Stimulated activated CD4-positive, alpha-beta T cell treated with anti-CD3 and anti-CD28 coated beads, Interleukin-4, amount 100 ng/mL, for 1 hour (primary cell): Measurements from ENCODE around the gene VPS26B.
A peak's percentile ranks its signal among the peaks of the same experiment; 100 is the strongest.
"Not testable (repeated sequence)": the region's sequence is repeated elsewhere in the genome, so short reads cannot be mapped to it uniquely, and the experiment has no call there.

Source experiments
- DNase-seq: peaks from one replicate; pipeline ENCODE4 v3.0.0-alpha.2; 2020

Gene VPS26B

DNA sequence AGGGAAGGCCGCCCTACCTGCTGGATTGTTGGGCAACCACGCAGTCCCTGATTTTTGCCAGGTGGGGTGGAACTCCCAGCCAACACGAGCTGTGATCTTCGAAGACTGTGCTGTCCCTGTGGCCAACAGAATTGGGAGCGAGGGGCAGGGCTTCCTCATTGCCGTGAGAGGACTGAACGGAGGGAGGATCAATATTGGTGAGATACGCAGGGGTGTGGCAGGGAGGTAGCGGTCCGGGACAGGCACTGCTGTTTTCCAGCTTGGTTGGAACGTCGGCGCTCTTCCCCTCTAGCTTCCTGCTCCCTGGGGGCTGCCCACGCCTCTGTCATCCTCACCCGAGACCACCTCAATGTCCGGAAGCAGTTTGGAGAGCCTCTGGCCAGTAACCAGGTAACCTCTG lies 36.5 kb downstream of the VPS26B start:
- DNase-seq: no peak

DNA sequence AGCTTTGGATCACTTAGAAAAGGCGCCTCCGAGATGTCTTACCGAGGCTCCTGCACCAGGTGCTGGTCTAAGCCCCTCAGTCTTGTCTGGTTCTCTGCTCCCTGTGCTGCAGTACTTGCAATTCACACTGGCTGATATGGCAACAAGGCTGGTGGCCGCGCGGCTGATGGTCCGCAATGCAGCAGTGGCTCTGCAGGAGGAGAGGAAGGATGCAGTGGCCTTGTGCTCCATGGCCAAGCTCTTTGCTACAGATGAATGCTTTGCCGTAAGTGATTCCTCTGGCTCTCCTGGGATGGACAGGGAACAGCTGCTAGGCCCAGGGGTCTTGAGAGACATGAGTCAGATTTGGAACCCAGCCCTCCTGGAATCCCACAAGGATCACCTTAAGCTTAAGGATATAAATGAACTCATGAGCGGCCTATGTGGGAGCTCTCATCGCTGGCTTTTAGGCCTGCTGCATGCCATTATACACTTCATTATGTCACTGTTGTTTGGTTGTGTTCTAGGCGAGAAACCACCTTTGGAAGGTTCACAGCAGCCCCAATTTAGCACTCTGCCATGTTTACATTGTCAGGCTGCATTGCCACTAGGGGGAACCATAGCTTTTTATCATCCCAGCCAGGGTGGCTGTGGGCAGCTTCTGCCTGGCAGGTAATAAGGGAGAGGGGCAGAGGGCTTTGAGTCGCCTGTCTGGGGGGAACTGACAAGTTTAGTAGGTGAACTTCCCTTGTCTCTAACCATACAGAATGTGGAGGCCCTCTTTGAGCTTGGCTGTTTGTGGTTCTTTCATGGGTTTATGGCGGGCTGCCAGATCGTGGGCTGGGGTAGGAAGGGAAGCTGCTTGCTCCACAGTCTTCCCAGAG lies 37.4 kb downstream of the VPS26B start:
- peak; percentile 29 for DNase-seq

DNA sequence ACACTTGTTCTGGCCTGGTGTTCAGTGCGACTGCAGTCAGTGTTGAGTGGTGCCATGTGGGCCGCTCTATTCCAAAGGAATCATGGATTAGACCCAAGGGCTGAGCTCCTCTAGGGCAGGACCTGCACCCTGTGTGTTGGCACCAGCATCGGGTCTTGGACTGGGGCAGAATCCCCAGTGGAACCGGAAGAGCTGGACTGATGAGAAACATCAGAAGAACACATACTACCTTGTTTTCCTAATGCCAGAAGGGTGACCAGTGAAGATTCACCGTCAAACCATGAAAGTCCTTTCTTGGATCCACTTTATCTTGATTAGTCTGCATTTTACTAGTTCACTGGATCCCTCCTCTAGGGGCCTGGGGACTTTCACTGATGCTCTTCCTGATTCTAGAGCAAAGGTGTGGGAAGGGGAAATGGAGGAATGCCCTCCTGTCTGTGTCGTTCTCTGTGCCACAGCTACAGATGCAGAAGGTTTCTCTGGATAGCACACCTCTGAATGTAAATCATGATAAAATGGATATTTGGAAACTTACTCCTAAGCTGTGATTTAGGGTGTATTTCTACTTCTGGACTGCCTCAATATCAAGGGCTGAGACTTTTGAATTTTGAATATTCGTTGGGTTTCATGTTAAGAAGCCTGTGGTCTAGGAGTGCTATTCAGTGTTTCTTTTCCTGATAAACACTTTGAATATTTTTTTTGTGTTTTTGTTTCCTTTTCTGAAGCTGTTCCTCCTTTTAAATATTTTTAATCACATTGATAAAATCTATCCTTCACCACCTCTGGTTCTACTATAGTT lies 40.7 kb downstream of the VPS26B start:
- no peak for DNase-seq

DNA sequence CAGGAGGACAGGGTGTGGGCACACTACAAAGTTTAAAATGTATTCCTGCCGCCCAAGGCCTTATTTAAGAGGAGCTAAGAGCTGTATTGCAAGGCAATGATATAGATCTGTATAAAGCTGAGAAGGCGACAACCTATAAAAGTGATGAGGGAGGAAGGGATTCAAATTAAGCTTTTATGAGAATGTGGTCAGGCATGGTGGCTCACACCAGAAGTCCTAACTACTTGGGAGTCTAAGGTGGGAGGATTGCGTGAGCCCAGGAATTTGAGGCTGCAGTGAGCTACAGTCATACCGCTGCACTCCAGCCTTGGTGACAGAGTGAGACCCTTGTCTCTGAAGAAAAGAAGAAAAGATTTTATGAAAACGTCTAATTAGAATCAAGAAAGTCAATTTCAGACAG lies 42.0 kb downstream of the VPS26B start:
- DNase-seq: no peak

DNA sequence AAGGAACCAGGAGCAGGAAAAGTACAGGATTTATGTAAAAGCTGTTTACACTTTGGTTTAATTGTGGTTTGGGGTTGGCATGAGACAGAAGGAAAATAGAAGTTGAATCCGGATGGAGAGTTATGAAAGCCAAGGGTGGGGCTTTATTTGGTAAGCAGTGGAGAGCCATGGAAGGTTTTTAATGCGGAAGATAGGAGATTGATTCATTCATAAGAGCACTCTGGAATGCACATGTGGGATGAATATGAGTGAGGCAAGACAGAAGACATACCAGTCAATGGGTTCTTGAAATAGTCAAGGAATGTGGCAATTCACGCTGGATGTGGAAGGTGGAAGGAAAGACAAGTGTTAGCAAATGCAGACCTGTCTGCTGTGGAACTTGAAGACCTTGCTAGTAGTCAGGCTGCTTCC lies 42.4 kb downstream of the VPS26B start:
- DNase-seq: no peak

DNA sequence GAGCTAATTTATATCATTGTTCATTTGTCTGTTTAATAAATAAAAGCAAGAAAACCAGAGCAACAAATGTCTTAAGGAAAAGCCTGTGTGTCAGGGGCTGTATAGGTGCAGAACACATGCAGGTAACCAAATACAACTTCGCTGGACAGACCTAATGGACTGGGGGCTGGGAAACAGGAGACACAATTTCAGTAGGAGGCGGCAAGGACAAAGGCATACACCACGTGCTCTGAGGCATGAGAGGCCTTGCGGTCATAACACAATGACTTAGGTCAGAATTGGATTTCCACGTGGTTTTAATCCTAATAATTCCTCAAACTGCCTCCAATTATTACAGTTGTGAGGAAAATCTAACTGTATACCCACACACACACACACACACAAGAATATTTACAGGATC lies 43.0 kb downstream of the VPS26B start:
- no peak for DNase-seq

DNA sequence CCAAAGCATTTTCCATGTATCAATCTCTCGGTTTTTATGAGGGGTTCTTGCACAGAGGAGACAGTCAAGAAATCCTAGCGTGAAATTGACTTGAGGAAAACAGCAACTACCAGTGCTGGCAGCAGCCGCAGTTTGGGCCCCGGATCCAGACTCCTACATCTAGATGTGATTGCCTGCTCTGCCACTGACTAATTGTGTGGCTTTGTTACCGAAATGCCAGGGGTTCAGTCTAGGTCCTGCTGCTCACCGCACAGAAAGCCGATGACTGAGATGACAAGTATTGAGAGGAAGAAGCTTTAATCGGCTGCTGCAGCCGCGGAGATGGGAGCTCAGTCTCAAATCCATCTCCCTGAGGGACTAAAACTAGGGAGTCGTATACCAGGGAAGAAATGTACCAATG lies 43.5 kb downstream of the VPS26B start:
- no peak for DNase-seq

DNA sequence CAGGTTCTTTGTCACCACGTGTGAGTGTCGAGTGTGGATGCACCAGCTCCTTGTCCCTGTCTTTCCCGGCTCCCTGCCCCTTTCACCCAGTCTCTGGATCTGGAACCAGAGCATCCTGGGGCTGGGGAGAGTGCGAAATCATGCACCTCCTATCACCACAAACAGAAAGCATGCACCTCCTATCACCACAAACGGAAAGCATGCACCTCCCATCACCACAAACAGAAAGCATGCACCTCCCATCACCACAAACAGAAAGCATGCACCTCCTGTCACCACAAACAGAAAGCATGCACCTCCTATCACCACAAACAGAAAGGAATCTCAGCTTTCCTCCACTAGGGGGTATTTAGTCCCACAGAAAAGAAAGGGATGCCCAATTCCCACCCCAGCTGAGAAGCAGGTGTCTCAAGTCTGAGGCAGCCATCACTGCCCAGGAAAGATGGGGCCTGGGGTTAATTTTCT lies 45.8 kb downstream of the VPS26B start:
- DNase-seq: no peak

DNA sequence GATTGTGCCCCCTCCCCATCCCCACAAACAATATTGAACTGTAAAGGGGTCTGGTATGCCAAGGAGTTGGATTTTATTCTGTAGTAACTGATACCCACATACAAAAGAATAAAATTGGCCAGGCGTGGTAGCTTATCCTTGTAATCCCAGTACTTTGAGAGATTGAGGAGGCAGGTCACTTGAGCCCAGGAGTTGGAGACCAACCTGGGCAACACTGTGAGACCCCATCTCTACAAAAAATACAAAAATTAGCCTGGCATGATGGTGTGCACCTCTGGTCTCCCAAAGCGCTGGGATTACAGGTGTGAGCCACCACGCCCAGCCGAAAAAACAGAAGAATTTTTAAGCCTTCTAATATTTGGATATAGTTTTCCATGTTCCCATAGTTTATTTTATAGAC lies 47.5 kb downstream of the VPS26B start:
- DNase-seq: no peak

DNA sequence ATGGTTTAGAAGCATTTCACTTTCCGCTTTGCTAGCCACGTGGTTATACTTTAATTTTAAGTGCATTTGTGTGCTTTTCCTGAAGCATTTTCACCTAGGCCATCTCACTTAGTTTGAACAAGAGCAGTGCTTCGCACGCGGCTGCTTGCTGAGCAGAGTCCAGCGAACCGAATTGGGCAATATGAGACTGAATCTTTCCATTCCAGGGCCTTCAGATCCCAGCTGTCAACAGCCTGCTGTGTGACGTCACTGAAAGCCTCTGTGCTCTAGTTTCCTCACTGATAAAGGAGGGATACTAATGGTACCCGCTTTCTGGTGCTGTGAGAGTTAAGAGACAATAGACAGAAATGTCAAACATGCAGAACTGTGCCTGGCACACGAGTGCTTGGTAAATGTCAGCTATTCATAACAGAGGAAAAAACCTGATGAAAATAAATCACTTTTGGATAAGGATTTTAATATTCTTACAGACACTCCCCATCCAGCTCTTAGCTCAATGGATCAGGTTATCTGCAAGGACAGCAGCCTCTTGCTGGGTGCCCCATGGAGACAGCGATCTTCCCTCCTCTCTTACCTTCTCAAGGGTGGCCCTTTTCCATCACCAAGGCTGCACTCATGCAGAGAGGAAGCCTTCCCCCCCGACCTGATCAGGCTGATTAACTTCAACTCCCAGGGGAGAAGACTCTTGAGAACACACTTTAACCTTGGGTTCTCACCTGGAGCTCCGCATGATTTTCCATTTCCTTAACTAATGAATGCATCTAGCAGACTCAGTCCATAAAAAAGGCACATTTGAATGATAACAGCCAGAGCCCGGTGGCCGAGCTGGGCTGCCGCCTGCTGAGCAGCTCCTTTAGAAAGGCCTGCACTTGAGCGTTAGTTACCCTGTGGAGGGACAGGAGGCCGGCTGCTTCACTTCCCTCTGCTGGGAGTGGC lies 48.2 kb downstream of the VPS26B start:
- no peak for DNase-seq

DNA sequence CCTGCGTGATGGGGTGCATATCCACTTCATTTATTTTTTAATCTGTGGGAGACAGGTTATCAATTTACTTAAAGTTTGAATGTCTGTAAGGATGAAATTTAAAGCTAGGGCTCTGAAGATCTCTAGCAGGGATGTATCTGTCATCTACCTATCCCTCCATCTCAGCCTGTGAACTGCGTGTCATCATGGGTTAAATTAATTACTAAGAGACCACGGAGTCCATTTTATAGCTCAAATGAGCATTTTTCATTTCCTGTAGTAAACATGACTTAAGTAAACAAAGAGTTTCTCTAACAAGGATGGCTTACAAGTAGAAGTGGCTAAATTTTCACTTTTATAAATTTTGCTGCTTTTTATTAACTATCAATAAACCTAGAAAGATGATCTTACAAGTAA lies 48.8 kb downstream of the VPS26B start:
- no peak for DNase-seq

DNA sequence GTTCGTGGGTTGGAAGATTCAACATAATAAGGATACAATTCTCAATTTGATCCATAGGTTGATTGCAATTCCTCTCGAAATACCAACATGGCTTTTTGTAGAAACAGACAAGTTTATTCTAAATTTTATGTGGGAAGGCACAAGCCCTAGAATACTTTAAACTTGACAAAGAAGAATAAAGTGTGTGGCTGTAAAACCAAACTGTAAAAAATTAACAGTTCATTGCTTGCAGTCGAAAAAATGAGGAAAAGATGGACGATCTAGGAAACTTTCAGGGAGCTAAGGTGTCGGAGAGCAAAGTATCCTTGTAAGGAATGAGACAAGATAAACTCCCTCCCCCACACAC lies 50.7 kb downstream of the VPS26B start:
- DNase-seq: no peak

DNA sequence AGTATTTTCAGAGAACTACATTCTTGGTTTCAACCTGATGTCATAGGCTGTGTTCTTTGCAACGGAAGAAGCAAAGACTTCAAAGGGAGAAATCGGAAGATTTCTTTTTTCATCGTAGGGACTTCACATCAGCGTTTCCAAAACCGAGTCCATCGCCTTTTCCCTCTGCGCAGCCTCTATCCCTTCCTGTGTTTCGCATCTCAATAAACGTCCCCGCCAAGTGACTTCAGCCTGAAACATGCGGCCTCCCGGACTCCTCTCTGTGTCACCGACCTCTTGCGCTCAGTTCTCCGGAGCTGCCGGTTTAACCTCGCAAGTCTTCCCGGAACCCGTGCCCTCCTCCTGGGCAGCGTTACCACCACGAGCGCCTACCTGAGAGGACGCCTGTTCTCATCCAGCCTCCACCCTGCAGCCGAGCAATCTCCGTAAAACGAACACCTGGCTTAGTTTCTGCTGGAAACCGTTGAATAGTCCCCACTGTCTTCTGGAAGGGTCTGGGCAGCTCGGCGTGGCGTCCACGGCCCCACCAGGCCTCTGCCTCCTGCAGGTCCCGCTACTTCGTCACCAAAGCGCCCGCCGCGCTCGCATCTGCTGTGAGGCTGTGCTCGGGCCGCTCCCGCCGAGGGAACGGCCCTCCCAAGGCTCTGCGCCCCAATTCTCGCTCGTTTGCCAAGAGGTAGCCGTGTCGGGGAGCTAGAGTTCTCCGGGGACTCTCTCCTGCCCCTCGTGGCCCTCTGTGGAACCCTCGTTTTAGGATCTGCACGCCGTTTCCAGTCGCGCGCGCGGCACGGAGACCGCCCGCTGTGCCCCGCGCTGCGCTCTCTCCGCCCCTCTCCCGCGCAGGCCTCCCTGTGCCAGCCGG lies 51.3 kb downstream of the VPS26B start, which contains the start of gene GLB1L3:
TSS of gene GLB1L3 (plus strand) at position 846 of the 862 bp plus-strand sequence. CDS start 362 bp downstream, outside the sequence.
- DNase-seq: peak; percentile 81

DNA sequence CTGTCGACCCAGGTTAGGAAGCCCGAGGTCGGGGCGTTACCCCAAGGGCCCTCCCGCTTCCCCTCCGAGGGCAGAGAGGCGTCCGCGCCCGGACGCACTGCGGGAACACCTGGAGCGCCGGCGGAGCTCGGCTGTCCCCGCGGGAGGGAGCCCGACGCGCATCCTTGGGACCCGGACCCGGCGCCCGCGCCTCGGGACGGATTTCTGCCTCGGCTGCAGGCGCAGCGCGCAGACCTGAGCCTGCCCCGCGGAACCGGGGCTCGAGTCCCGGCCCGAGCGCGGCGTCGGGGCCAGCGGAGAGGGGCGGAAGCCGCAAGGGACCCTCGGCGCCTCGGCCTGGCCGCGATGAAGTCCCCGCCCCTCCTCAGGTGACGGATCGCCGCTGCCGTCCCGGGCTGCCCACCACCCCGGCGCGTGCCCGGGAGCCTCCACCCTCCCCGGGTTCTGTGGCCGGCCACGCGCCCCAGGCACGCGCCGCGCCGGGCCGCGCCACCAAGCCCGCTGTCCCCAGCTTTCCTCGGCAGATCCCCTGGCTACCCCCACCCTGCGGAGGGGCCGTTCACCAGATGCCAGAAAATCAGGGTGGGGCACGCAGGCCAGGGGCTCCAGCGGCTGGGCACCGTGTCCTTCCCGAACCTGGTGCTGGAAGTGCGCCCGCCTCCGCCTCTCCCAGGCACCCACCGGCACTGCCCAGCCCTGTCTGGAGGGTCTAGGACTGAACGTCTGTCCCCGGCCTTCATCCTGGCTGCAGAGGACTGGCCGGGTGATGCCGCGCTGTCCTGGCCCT lies 52.1 kb downstream of the VPS26B start:
- DNase-seq: peak; percentile 27

DNA sequence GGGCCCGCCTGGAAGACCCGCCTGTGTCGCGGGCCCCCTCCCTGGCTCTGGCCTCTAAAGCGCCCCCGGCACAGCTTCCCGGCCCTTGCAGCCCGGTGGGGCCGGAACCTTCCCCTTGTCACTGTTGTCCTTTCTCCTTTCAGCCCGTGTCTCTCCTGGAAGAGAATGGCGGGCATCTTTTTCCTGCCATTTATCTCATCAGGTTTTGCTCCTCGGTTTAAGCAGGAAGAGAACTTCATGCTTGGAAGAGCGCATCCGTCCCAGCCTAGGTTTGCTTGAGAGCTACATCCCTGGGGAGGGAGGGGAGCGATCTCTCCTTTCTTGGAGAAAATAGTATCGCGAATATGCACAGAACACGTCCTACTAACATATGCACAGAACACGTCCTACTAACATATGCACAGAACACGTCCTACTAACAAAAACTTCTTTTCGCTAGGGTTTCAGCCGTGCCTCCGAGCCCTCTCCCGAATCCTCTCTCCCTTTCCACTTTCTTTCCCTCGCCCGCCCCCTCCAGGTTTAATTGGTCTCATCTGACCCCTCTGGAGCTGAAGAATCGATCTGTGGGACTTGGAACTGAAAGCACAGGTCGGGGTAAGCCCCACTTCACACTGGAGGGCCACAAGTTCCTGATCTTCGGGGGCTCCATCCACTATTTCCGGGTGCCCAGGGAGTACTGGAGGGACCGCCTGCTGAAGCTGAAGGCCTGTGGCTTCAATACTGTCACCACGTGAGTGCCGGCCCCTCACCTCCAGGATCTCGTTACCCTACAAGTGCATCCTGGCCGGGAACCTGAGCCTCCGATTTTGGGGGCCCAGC lies 52.9 kb downstream of the VPS26B start:
- DNase-seq: no peak

DNA sequence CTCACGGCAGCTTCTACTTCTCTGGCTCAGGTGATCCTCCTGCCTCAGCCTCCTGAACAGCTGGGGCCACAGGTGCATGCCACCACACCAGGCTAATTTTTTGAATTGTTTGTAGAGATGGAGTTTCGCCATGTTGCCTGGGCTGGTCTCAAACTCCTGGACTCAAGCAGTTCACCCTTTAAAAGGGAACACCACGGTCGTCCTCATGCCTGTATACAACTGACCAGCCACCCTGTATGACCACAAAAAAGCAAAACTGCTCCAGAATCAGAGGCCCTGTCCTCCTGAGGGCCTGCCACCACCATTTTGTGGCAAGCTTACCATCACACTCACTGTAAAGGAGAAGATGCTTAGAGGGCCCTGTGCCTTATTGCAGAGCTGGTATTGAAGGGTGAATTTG lies 53.9 kb downstream of the VPS26B start:
- DNase-seq: no peak

DNA sequence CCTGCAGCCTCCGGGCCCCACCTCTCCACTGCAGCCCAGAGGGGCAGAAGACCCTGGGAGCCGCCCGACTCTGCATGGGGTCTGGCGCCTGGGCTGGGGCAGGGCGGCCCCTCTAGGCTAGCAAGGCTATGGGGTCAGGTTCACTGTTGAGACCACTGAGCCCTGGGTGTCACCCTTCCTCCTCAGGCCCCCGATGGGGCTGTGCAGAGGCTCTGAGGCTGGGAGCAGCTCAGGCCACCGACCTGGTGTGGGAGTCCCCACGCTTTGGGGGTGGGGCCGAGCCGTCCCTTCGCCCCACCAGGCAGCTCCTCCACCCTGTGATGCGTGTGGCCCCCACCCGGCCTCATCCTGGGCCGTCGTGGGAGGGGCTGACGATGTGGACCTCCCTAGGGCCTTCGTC lies 57.2 kb downstream of the VPS26B start:
- not testable (repeated sequence) for DNase-seq

DNA sequence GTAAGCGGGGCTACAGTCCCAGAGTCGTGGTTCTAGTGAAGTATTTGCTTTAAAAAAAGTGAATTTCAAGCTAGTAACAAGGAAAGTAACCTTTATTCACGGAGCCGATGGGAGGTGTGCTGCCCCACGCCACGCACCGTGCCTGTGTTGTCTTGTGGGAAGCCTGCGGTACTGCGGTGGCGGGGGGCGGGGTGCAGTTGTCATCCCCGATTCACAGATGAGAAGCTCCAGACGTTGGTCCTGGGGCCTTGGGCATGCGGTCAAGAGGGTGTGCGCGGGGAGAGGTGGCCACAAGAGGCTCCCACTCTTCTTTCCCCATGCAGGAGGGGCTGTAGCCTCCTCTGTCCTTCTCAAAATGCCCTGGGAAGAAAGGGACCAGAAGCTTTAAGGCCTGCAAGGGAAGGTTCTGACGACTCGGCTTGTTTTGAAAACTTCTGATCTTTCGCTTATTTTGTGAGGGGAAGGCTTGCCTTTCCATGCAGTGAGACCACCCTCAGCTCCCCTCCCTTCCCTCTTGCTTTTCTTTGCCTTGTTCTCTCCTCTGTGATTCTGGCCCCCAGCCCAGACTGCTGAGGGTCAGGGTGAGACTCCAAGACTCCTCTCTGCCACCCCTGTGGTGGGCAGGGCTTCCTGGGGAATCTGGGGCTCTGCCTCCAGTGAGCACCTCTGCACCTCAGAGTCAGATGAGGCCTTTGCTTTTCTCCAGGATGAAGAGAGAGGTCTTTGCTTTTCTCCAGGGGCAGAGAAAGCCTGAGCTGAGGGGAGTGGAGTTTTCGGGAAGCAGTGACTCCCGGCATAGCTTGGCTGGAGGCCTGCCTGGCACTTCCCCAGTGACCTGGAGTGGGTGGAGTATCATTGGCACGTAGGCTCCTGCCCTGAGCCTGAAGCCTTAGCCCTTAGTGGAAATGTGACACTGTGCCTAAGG lies 57.9 kb downstream of the VPS26B start:
- no peak for DNase-seq
